ENCODE results near the gene IMP4. TPM values are rescaled to one million over a fixed set of nuclear protein-coding genes. Genes with fewer than 3 reads are reported as not detected.
"Not testable (repeated sequence)": the region's sequence is repeated elsewhere in the genome, so short reads cannot be mapped to it uniquely, and the experiment has no call there.

Gene IMP4
- 63.9 and 88.7 TPM in 2 replicates for total RNA-seq

- peak; percentile 99 to 100 for DNase-seq (ENCODE audit: low read depth in 2 of 2)
These were observed at the start of gene IMP4 for GRCh38 chr2:130342533-130343275. TSS of gene IMP4 (plus strand) at chr2:130342897. CDS start at chr2:130342933, 36 bp downstream.

- no peak for DNase-seq (ENCODE audit: low read depth in 2 of 2)
These were observed 42.3 kb upstream of the IMP4 start for GRCh38 chr2:130300258-130300969.

GRCh38 chr2:130300970-130301348 lies 41.7 kb upstream of the IMP4 start:
- no peak for DNase-seq (ENCODE audit: low read depth in 2 of 2)

GRCh38 chr2:130302164-130302886 lies 40.4 kb upstream of the IMP4 start:
- DNase-seq (ENCODE audit: low read depth in 2 of 2) = no peak

GRCh38 chr2:130303169-130303568 lies 39.5 kb upstream of the IMP4 start:
- DNase-seq (ENCODE audit: low read depth in 2 of 2) = no peak

- no peak for DNase-seq (ENCODE audit: low read depth in 2 of 2)
These were observed 38.0 kb upstream of the IMP4 start for GRCh38 chr2:130304726-130305125.

- no peak for DNase-seq (ENCODE audit: low read depth in 2 of 2)
These were observed 34.8 kb upstream of the IMP4 start for GRCh38 chr2:130307850-130308249.

- DNase-seq (ENCODE audit: low read depth in 2 of 2) = no peak
These were observed 31.8 kb upstream of the IMP4 start for GRCh38 chr2:130310881-130311280.

GRCh38 chr2:130313812-130314334 lies 28.8 kb upstream of the IMP4 start:
- no peak for DNase-seq (ENCODE audit: low read depth in 2 of 2)

- no peak for DNase-seq (ENCODE audit: low read depth in 2 of 2)
These were observed 28.3 kb upstream of the IMP4 start for GRCh38 chr2:130314377-130314776.

GRCh38 chr2:130316596-130316995 lies 26.1 kb upstream of the IMP4 start:
- DNase-seq (ENCODE audit: low read depth in 2 of 2) = no peak

GRCh38 chr2:130318906-130319305 lies 23.8 kb upstream of the IMP4 start:
- DNase-seq (ENCODE audit: low read depth in 2 of 2) = no peak

GRCh38 chr2:130319536-130319935 lies 23.2 kb upstream of the IMP4 start:
- DNase-seq (ENCODE audit: low read depth in 2 of 2) = no peak

- no peak for DNase-seq (ENCODE audit: low read depth in 2 of 2)
These were observed 14.8 kb upstream of the IMP4 start for GRCh38 chr2:130327703-130328527.

- no peak for DNase-seq (ENCODE audit: low read depth in 2 of 2)
These were observed 14.0 kb upstream of the IMP4 start for GRCh38 chr2:130328710-130329109.

GRCh38 chr2:130332271-130333073 lies 10.2 kb upstream of the IMP4 start:
- DNase-seq (ENCODE audit: low read depth in 2 of 2) = peak; percentile 69 to 82

- DNase-seq (ENCODE audit: low read depth in 2 of 2) = not testable (repeated sequence)
These were observed 9.4 kb upstream of the IMP4 start for GRCh38 chr2:130333253-130333652.

GRCh38 chr2:130334026-130334425 lies 8.7 kb upstream of the IMP4 start:
- DNase-seq (ENCODE audit: low read depth in 2 of 2) = no peak

GRCh38 chr2:130335226-130335625 lies 7.5 kb upstream of the IMP4 start:
- DNase-seq (ENCODE audit: low read depth in 2 of 2) = no peak

GRCh38 chr2:130336150-130336876 lies 6.4 kb upstream of the IMP4 start:
- no peak for DNase-seq (ENCODE audit: low read depth in 2 of 2)

All from lung microvascular endothelial cell (primary cell).